Endothelial cell of umbilical vein (primary cell): ENCODE data around the gene SGF29. TPM values are rescaled to one million over a fixed set of nuclear protein-coding genes. Genes with fewer than 3 reads are reported as not detected.

Experiments
- BruUV-seq: library from RNA; stranded (reverse); fragments of 400-500 nt; replicated peaks from 2 replicates; lab custom pipeline; 2021; lab: Mats Ljungman, UMichigan
- CTCF ChIA-PET: fragments of 300-600, 350-600 bp; sonication (Branson Sonifier 250); formaldehyde crosslinking; loops from one replicate; lab custom pipeline; 2021; ENCODE audit warnings: antibody characterized with exemption, inconsistent platforms; lab: Charles Lee
- POLR2A ChIA-PET: fragments of 300-600, 350-600 bp; sonication (Branson Sonifier 250); formaldehyde crosslinking; loops from one replicate; lab custom pipeline; 2021; ENCODE audit warnings: antibody characterized with exemption, inconsistent platforms; lab: Charles Lee
- DNase-seq: peaks from one replicate; pipeline ENCODE4 v3.0.0-alpha.2; 2011; ENCODE audit warnings: low read depth, low spot score
- FAIRE-seq: peaks from 2 replicates; lab custom pipeline; 2011; peaks lifted over from hg19 to GRCh38; lab: Jason Lieb, UNC
- H2AFZ ChIP-seq: 2 replicates; pipeline ENCODE4 v1.6.0; 2012; ENCODE audit warnings: low read depth, low read length, control low read depth, inconsistent platforms
- H3K27ac ChIP-seq: 2 replicates; pipeline ENCODE4 v1.5.1; 2011; ENCODE audit warnings: low read depth, mild to moderate bottlenecking, control low read depth, low read length, moderate library complexity; ENCODE audit not compliant: insufficient read depth
- H3K27me3 ChIP-seq, 2 experiments: 2 replicates each; pipeline versions ENCODE4 v1.6.0 to v1.6.1; 2011; ENCODE audit warnings: low read length in 2 of 2, mixed read lengths in 1 of 2; ENCODE audit not compliant: control insufficient read depth in 2 of 2, insufficient read depth in 2 of 2
- H3K36me3 ChIP-seq, 2 experiments: 2 replicates in 1 of 2; 3 replicates in 1 of 2; pipeline ENCODE4 v1.5.1; 2011; ENCODE audit warnings: low read length in 2 of 2, mild to moderate bottlenecking in 1 of 2, moderate library complexity in 1 of 2; ENCODE audit not compliant: control insufficient read depth in 2 of 2, insufficient read depth in 2 of 2; ENCODE audit errors: extremely low read depth in 1 of 2
- H3K4me1 ChIP-seq: 3 replicates; pipeline ENCODE4 v1.5.1; 2011; ENCODE audit warnings: mild to moderate bottlenecking, low read length; ENCODE audit not compliant: control insufficient read depth, insufficient read depth; ENCODE audit errors: extremely low read depth
- H3K4me2 ChIP-seq: 2 replicates; pipeline ENCODE4 v1.6.1; 2011; ENCODE audit warnings: low read length, control low read depth, mixed read lengths; ENCODE audit not compliant: insufficient read depth
- H3K4me3 ChIP-seq, 3 experiments: fragments of 200-600 bp in 1 of 3; sonication (generic), shearing (Covaris generic) in 1 of 3; replicated peaks in 1 of 3; 2 replicates each; pipeline ENCODE4 v1.5.1; 2011 to 2016; ENCODE audit warnings: control low read depth in 3 of 3, low read length in 3 of 3, mild to moderate bottlenecking in 2 of 3, inconsistent platforms in 1 of 3, low read depth in 1 of 3, moderate library complexity in 1 of 3; ENCODE audit not compliant: insufficient read depth in 1 of 3
- H3K79me2 ChIP-seq: 2 replicates; pipeline ENCODE4 v1.6.0; 2012; ENCODE audit warnings: low read length, inconsistent platforms; ENCODE audit not compliant: control insufficient read depth, insufficient read depth
- H3K9ac ChIP-seq: replicated peaks from 2 replicates; pipeline ENCODE3; 2011; ENCODE audit warnings: low read length, control low read depth; ENCODE audit not compliant: insufficient read depth; ENCODE audit errors: extremely low read depth
- H3K9me1 ChIP-seq: replicated peaks from 3 replicates; pipeline ENCODE4 v1.6.0; 2011; ENCODE audit warnings: mild to moderate bottlenecking, low read length; ENCODE audit not compliant: control insufficient read depth, insufficient read depth; ENCODE audit errors: extremely low read depth
- H3K9me3 ChIP-seq: replicated peaks from 2 replicates; pipeline ENCODE4 v1.5.1; 2012; ENCODE audit warnings: low read length, inconsistent platforms; ENCODE audit not compliant: control insufficient read depth, insufficient read depth
- H4K20me1 ChIP-seq: replicated peaks from 2 replicates; pipeline ENCODE3; 2011; ENCODE audit warnings: mild to moderate bottlenecking, low read length; ENCODE audit not compliant: control insufficient read depth, insufficient read depth; ENCODE audit errors: extremely low read depth
- EZH2 ChIP-seq: IDR thresholded peaks from 2 replicates; pipeline ENCODE4 v1.6.1; 2012; ENCODE audit warnings: borderline replicate concordance, low read depth, mild to moderate bottlenecking, moderate library complexity, low read length, inconsistent platforms; ENCODE audit not compliant: severe bottlenecking
- FOS ChIP-seq: IDR thresholded peaks from 2 replicates; pipeline ENCODE4 v1.6.1; 2011; ENCODE audit warnings: mild to moderate bottlenecking, low read length, moderate library complexity, borderline replicate concordance; ENCODE audit not compliant: insufficient read depth
- GATA2 ChIP-seq: IDR thresholded peaks from 2 replicates; pipeline ENCODE4 v1.7.0; 2011; ENCODE audit warnings: low read depth, mild to moderate bottlenecking, moderate library complexity, mixed read lengths, low read length; ENCODE audit not compliant: insufficient read length, insufficient read depth
- JUN ChIP-seq: IDR thresholded peaks from 2 replicates; pipeline ENCODE4 v1.6.1; 2011; ENCODE audit warnings: borderline replicate concordance, low read depth; ENCODE audit not compliant: insufficient read length, insufficient read depth
- MAX ChIP-seq: IDR thresholded peaks from 2 replicates; pipeline ENCODE4 v1.6.1; 2011; ENCODE audit not compliant: insufficient read depth, insufficient read length
- MYC ChIP-seq: IDR thresholded peaks from one replicate; pipeline ENCODE4 v1.6.1; 2011; ENCODE audit warnings: mild to moderate bottlenecking, low read depth, low read length
- POLR2A ChIP-seq: IDR thresholded peaks from 2 replicates; pipeline ENCODE4 v1.6.1; 2012; ENCODE audit warnings: low read depth, mild to moderate bottlenecking, control low read depth, low read length
- POLR2AphosphoS5 ChIP-seq: IDR thresholded peaks from 2 replicates; pipeline ENCODE4 v1.6.1; 2012; ENCODE audit warnings: low read depth, mild to moderate bottlenecking, control low read depth, low read length, moderate library complexity; ENCODE audit not compliant: insufficient read depth
- dilution Hi-C: fragments of 300-500 bp; cut with MboI; formaldehyde crosslinking; loops from one replicate; pipeline ENCODE4 v1.15.0; 2019; ENCODE audit warnings: low sequenced_read_pairs; ENCODE audit not compliant: extremely low pct_ligation_motif_present
- intact Hi-C: fragments of 100-400 bp; cut with micrococcal nuclease; formaldehyde crosslinking; loops from one replicate; pipeline ENCODE4 v1.10.0; 2022
- polyA plus RNA-seq, 4 experiments: library from polyadenylated mRNA; depleted of rRNA in 3 of 4; stranded (reverse) in 3 of 4; unstranded in 1 of 4; fragments of >200 nt; gene quantifications; 2 replicates each; pipeline versions ENCODE4 v1.2.1 to v1.2.3, GENCODE V29; 2011 to 2012; ENCODE audit warnings: missing spikeins in 1 of 4
- total RNA-seq: library from RNA; stranded (reverse); gene quantifications from 2 replicates; pipeline ENCODE4 v1.2.3, GENCODE V29; 2021
- TF ChIP-seq, protein P1 (sequence below), 2 donors: IDR thresholded peaks; 1 replicate in 1 of 2; 2 replicates in 1 of 2; pipeline ENCODE4 v1.5.1; 2011; ENCODE audit warnings: low read length in 2 of 2, mild to moderate bottlenecking in 2 of 2, moderate library complexity in 2 of 2, control low read depth in 1 of 2, inconsistent platforms in 1 of 2, low read depth in 1 of 2; ENCODE audit not compliant: insufficient read depth in 1 of 2; ENCODE audit errors: extremely low read depth in 1 of 2

The SGF29 gene
- total and polyA plus RNA-seq, 2 donors (not counting 3 experiments of a cell fraction or from before 2014, with no cell fraction given) = 3.4 to 12.0 TPM

DNA sequence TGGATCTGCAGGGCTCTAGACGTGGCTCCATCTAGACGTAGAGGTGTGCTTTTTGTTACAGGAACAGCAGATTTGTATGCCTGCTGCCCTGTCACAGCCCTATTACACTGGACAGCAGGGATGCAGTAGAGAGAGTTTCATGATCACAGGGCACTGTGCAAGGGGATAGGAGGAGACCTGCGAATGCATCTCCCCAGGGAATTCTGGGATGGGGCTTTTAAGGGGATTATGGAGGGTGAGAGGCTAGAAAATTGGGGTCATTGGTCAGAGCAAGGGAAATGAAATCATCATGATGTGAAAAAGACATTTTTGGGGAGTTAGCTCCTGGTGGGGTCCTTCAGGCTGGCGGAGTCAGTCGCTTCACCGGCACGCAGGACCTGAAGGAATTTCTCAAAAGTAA is 11.1 kb upstream of the SGF29 start:
- BruUV-seq = no TSS peak
- no peaks in the 10 kb centered on the region for H3K36me3 ChIP-seq
- H3K27ac ChIP-seq = no peak overlapping the region
- POLR2A ChIA-PET = no interaction called here
- no peaks in the 10 kb centered on the region for H3K9me1 ChIP-seq
- no peak overlapping the region for H3K4me2 ChIP-seq
- dilution Hi-C loops = no loop called here
- FAIRE-seq = no peak
- no peaks in the 10 kb centered on the region for H3K9me3 ChIP-seq
- H3K27me3 ChIP-seq = no peaks in the 10 kb centered on the region
- CTCF ChIA-PET = interaction anchor here (1.3 kb wide), 1 partner anchor 11 kb away, joined by 3 read pairs; the partner anchor contains the start of gene SGF29
- H3K4me3 ChIP-seq = no peak overlapping the region
- no peak overlapping the region for H3K9ac ChIP-seq
- H3K79me2 ChIP-seq = no peaks in the 10 kb centered on the region
- TF ChIP-seq FOS = no peak
- intact Hi-C loops = no loop called here
- no peak overlapping the region for H2AFZ ChIP-seq
- H4K20me1 ChIP-seq = no peaks in the 10 kb centered on the region
- no peaks in the 10 kb centered on the region for H3K4me1 ChIP-seq
- DNase-seq = no peak

GRCh38 chr16:28543072-28543471 is 10.6 kb upstream of the SGF29 start:
- Histone ChIP-seq H2AFZ (no peak overlapping the region), H3K4me2 (no peak overlapping the region), H3K9ac (no peak overlapping the region), H4K20me1 (no peaks in the 10 kb centered on the region), H3K36me3 (no peaks in the 10 kb centered on the region), H3K27me3 (no peaks in the 10 kb centered on the region), H3K79me2 (no peaks in the 10 kb centered on the region), H3K4me3 (no peak overlapping the region), H3K27ac (no peak overlapping the region), H3K9me3 (no peaks in the 10 kb centered on the region), H3K4me1 (no peaks in the 10 kb centered on the region), H3K9me1 (no peaks in the 10 kb centered on the region)
- no peak for FAIRE-seq
- POLR2A ChIA-PET = no interaction called here
- no peak for TF ChIP-seq POLR2A
- TF ChIP-seq JUN = no peak
- TF ChIP-seq POLR2AphosphoS5 = no peak
- no peak for TF ChIP-seq EZH2
- TF ChIP-seq MAX = no peak
- TF ChIP-seq FOS = no peak
- TF ChIP-seq, protein P1, sequence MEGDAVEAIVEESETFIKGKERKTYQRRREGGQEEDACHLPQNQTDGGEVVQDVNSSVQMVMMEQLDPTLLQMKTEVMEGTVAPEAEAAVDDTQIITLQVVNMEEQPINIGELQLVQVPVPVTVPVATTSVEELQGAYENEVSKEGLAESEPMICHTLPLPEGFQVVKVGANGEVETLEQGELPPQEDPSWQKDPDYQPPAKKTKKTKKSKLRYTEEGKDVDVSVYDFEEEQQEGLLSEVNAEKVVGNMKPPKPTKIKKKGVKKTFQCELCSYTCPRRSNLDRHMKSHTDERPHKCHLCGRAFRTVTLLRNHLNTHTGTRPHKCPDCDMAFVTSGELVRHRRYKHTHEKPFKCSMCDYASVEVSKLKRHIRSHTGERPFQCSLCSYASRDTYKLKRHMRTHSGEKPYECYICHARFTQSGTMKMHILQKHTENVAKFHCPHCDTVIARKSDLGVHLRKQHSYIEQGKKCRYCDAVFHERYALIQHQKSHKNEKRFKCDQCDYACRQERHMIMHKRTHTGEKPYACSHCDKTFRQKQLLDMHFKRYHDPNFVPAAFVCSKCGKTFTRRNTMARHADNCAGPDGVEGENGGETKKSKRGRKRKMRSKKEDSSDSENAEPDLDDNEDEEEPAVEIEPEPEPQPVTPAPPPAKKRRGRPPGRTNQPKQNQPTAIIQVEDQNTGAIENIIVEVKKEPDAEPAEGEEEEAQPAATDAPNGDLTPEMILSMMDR (IDR thresholded peaks at IDR 0.05; ENCODE audit: extremely low read depth in 1 of 2, insufficient read depth in 1 of 2, low read depth in 1 of 2, low read length in 2 of 2) = no peak
- no peak for TF ChIP-seq GATA2
- no peak for TF ChIP-seq MYC
- CTCF ChIA-PET = no interaction called here
- no TSS peak for BruUV-seq
- intact Hi-C loops = no loop called here
- dilution Hi-C loops = no loop called here
- DNase-seq = no peak
